GM12872 (cell line): ENCODE results near the gene CFAP43.

Experiments used
- TF ChIP-seq, protein P1 (sequence below): IDR thresholded peaks from 3 replicates; pipeline ENCODE4 v1.5.1; 2011; ENCODE audit warnings: low read depth, mild to moderate bottlenecking, low read length, moderate library complexity; ENCODE audit not compliant: insufficient read depth

The CFAP43 gene, protein sequence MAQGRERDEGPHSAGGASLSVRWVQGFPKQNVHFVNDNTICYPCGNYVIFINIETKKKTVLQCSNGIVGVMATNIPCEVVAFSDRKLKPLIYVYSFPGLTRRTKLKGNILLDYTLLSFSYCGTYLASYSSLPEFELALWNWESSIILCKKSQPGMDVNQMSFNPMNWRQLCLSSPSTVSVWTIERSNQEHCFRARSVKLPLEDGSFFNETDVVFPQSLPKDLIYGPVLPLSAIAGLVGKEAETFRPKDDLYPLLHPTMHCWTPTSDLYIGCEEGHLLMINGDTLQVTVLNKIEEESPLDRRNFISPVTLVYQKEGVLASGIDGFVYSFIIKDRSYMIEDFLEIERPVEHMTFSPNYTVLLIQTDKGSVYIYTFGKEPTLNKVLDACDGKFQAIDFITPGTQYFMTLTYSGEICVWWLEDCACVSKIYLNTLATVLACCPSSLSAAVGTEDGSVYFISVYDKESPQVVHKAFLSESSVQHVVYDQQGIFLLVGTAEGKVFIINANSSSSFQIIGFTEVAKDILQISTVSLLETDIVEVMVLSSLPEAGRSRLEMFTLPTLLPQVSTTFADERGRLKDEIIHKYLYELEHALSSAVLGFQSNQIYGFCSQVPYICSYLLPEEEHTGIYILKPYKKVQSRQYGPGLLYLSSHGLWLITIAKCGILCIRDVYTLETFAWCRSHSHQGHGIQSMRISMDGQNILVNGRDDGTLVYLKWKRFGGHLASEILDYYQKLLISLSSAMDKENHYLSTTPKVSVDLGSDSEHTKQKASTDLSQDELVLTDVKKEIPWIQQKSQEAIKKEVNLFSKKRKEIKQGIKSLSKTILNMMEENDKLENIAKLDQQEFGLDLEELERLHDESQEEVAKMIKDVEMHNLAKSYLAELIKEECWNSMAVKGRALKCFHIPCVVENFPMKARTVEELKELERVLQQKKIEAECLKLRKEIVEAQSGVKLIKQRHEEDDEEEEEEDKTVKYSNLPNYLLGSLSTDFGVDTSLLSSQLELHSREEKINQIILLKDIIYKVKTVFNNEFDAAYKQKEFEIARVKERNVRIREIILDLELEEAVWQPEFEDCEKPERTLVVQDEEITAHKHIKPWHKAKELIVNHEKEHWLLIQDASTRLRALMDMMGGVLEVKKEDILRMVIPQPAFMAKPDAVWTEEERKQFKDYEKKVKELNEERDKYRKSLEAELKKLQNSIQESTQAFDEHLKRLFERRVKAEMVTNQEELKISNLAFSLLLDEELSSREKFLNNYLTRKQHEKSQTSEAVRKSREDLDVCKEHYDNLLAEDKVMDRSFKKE (N-terminal part only)

DNA sequence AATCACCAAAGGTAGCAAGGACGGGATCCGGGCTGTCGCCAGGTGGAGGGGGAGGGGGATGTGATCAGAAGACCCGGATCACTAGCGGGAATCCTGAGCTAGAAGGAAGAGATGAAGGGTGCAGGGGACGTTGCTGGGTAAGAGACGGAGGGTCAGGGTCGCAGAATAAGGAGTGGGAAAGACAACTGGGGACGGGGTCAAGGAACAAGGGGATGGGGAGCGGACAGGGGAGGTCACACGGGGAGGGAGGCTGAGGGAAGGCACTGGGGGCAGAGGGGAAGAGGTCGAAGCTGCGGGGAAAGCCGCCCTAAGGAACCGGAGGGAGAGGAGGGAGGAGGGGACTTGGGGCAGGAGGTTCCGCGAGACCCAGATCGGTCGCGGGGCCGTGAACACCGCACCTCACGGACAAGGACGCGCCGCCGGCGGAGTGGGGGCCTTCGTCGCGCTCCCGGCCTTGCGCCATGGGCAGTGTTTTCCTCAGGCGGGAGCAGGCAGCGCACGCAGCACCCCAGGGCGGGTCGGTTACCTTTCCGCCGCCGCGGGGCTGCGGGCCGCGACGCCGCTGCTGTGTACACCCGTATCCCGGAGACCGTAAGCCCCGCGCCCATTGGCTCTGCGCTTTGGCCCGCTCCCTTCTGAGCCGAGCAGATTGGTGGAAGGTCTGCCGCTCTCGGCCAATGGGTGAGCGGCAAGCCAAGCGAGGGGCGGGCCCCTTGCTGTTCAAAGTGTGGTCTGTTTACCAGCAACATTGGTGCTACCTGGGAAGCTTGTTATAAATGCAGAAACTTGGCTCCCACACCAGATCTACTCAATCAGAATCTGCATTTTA lies at the start of gene CFAP43:
Gene CFAP43, minus strand, starts transcription at position 581 of the 829 bp plus-strand sequence. Its CDS starts 118 bp downstream, at position 463.
- TF ChIP-seq, protein P1, sequence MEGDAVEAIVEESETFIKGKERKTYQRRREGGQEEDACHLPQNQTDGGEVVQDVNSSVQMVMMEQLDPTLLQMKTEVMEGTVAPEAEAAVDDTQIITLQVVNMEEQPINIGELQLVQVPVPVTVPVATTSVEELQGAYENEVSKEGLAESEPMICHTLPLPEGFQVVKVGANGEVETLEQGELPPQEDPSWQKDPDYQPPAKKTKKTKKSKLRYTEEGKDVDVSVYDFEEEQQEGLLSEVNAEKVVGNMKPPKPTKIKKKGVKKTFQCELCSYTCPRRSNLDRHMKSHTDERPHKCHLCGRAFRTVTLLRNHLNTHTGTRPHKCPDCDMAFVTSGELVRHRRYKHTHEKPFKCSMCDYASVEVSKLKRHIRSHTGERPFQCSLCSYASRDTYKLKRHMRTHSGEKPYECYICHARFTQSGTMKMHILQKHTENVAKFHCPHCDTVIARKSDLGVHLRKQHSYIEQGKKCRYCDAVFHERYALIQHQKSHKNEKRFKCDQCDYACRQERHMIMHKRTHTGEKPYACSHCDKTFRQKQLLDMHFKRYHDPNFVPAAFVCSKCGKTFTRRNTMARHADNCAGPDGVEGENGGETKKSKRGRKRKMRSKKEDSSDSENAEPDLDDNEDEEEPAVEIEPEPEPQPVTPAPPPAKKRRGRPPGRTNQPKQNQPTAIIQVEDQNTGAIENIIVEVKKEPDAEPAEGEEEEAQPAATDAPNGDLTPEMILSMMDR, result no peak

DNA sequence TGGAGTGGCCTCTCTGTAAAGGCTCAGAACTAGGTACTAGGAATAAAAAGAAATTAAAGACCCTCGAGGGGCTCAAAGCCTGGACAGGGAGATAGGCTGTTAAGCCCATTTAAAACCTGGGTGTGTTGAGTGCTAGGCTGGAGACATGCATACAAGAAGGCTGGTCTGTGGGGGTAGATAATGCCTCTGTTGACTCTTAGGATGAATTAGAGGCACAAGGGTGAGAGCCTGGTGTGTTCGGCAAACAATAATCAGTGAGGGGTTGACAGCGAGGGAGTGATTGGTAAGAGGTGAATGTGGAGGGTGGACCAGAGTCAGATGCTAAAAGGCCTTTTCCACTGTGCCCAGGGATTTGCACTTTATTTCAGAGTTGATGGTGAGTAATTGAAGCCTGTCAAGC lies 49.5 kb upstream of the CFAP43 start:
- TF ChIP-seq, protein P1, result no peak

DNA sequence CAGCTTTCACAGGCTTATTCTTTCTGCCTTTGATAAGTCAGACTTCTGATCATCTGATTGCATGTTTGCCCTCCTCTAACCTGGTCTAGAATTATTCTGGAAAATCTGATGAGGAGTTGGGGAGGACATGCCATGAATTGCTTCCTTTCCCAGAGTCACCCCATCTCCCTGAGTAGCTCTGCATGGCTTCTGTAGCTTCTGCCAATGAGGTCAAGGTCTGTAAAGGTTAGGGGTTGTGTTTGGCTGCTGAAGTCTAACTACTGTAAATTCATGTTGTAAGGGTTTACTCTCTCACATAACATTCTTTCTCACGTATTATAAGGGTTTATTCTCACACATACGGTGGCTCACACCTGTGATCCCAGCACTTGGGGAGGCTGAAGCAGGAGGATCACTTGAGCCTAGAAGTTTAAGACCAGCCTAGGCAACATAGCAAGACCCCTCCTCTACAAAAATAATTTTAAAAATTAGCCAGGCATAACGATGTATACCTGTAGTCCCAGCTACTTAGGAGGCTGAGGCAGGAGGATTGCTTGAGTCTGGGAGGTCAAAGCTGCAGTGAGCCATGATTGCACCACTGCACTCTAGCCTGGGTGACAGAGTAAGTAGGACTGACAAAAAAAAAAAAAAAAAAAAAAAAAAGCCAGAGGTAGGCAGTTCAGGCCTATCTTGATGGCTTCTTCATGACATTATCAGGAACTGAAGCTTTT lies 47.5 kb upstream of the CFAP43 start:
- TF ChIP-seq, protein P1, result no peak

DNA sequence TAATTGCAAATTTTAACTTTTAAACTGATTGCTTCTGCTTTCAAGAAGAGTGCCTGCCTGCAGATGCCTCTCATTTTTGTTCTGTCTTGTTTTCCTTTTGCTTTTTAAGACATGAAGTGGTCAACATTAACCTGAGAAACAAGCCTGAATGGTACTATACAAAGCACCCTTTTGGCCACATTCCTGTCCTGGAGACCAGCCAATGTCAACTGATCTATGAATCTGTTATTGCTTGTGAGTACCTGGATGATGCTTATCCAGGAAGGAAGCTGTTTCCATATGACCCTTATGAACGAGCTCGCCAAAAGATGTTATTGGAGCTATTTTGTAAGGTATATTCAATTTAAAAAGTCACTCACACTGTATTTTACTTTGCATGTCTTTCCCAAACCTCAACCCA lies 45.6 kb upstream of the CFAP43 start:
- TF ChIP-seq, protein P1, result no peak

DNA sequence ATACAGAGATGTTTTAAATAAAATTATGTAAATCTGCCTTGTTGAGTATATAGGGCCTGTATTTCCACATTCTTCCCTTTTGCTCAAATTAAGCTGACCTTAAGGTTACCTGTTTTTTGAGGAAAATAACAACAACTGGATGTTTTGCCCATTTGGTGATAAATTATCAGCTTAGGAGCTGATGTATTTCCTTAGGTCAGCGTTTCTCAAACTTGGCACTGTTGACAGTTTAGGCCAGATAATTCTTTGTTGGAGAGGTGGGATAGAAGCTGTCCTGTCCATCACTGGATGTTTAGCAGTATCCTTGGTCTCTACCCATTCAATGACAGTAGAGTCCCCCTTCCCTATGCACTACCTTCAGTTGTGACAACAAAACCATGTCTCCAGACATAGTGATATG lies 44.0 kb upstream of the CFAP43 start:
- TF ChIP-seq, protein P1, result no peak
